NCI-H2171 (cell line): ENCODE results near the gene UBE3C.

Source experiments
- DNase-seq: peaks from one replicate; lab custom pipeline; 2025; lab: John Stamatoyannopoulos, UW

UBE3C gene

DNA sequence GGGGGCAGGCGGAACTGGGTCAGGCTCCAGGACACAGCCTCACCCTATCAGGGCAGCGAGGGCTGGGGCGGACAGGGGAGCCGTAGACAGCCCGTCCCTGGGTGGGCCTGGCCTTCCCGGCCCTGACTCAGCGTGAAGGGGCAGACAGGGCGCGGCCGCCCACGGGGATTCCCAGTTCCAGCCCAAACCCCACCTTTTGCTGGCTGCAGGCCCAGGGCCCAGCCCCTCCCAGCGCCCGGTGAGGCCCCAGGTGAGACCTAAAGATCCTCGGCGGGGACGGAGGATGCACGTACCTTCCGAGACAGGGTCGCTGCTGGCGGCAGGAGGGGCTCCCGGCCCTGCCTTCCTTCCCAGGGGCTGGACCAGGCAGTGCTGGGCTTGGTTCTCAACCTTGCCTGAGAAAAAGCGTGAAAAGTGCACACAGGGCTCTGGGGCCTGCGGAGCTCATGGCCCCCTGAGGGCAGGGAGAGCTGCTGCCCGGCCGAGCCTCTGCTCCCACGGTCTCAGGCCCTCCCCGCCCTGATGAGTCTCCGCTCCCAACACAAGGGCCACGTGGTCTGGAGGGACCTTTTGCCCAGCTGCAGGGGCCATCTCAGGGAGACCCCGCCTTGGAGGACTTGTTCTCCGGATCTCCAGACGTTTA lies 154.2 kb downstream of the UBE3C start:
- no peak for DNase-seq

GRCh38 chr7:157293413-157293788 lies 154.7 kb downstream of the UBE3C start:
- DNase-seq = no peak

GRCh38 chr7:157294773-157295172 lies 156.0 kb downstream of the UBE3C start:
- no peak for DNase-seq

DNA sequence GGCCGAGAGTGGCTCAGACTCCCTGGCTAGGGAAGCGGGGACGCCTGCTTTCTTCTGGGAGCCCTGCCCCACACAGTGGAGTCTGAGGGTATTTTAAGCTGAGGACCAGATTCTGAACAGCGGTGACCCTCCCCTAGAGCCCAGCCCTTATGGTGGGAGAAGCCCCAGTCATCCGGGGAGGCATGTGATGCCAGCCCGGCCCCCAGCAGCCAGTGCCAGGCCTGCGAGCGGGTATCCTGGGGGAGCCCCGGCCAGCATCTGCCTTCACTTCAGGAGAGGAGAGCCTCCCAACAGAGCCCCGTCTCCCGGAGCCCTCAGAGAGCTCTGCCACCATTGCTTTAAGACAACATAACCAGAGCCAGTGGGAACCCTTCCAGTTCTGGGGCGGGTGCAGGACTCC lies 156.6 kb downstream of the UBE3C start:
- no peak for DNase-seq

DNA sequence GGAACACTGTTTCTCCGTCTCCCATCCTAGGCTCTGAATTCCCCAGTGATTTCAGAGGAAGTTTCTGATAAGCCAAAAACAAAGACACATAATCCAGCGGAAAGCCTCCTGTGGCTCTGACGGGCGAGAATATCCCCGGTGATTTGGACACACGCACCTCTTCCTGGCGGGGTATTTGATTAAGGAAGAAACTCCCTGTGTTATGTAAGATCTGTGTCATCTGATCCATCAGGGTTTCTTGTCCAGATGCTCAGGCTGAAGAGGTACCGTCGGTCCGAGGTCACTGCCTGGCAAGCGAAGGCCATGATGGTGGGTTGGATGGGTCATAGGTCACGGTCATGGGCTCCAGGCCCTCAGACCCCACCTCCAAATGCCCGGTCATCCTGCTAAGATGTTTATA lies 158.5 kb downstream of the UBE3C start:
- no peak for DNase-seq

DNA sequence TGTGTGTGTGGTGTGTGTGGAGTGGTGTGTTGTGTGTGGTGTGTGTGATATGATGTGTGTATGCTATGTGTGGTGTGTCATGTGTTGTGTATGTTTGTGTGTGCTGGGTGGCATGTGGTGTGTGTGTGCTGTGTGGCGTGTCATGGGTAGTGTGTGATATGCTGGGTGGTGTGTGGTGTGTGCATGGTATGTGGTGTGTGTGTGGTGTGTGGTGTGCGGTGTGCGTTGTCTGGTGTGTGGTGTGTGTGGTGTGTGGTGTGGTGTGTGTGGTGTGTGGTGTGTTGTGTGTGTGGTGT lies 160.5 kb downstream of the UBE3C start:
- DNase-seq = no peak

- DNase-seq = no peak
These were observed 161.1 kb downstream of the UBE3C start for GRCh38 chr7:157299613-157300368.

GRCh38 chr7:157300369-157300825 lies 161.7 kb downstream of the UBE3C start:
- DNase-seq = no peak

- DNase-seq = no peak
These were observed 162.9 kb downstream of the UBE3C start for GRCh38 chr7:157301610-157302120.

DNA sequence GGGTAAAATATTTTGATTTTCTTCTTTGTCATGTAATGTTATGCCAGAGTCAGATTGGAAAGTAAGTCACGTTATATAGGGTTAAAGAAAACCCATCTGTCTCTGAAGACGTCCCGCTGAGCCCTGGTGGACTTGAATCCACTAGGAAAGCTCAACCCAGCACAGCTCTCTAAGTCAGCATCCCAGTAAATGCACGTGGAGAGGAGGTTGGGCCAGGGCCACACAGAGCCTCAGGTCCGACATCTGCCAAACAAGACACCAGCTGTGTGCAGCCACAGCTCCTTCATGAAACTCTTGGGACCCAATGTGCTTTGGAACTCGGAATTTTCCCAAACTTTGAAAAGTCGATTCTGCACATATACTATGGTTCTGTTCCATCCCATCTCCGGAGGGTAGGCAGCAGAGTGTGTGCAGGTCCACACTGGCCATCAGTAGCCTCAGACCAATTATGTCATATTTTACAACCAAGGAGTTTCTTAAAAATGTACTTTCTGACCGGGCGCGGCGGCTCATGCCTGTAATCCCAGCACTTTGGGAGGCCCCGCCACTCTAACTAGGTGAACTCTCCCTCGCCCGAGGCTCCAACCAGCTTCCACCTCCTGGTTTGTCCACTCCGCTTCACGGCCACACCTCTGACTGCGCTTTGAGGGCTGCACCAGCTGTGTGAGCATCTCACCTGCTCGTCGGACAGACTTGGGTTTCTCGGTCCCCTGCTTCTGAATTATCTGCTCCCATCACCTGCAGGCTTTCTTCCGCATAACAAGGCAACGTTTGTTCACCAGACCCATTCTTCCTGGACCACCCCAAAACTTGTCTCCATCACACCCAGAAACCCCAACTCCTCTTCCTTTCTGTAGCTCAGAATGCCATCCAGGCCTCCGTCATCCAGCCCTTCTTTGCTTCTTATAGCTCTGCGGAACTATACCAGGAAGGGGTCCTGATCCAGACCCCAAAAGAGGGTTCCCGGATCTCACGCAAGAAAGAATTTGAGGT lies 168.4 kb downstream of the UBE3C start:
- DNase-seq = no peak

DNA sequence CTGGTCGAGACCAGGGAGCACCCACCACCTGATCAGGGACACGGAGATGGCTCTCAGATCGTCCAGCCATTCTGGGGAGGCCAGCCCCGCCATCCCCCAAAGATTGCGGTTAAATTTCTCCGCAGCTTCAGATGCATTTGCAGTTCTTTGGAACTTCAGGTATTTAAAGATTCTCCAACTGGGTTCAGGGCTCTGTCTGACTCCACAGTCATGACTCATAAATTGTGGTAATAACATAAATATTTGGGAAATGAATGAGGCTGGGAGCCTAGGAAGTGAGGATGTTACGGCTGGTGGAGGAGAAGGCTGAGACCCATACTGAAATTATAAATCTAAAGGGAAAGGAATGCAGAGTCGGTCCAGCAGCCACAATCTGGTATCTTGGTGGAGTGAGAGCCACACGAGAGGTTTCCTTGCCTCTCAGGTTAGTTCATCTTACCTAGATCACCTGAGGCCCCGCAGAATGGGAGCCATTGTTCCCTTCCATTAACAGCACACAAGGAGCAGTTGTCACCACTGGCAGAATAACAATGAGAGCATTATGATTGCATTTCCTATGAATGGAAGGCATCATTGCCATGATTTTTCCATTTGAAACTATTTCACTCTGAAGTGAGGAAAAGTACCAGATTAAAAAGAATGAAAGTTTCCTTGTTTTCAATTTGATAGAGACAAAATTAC lies 171.4 kb downstream of the UBE3C start:
- no peak for DNase-seq

- DNase-seq = no peak
These were observed 172.0 kb downstream of the UBE3C start for GRCh38 chr7:157310676-157311185.

DNA sequence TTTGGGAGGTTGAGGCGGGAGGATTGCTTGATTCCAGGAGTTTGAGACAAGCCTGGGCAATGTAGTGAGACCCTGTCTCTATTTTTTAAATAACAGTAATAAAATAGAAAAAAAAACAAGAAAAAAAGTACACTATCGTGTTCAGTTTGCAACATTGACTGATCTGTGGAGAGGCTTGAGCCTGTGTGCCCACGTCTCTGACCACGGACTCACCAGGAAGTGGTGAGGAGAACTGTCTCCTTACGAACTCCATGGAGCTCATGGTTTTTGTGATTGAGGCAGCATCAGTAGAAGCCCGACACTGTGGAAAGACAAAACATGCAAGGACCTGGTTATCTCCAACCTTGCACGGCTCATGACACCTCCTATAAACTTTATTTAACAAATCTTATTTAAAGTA lies 174.2 kb downstream of the UBE3C start:
- no peak for DNase-seq

DNA sequence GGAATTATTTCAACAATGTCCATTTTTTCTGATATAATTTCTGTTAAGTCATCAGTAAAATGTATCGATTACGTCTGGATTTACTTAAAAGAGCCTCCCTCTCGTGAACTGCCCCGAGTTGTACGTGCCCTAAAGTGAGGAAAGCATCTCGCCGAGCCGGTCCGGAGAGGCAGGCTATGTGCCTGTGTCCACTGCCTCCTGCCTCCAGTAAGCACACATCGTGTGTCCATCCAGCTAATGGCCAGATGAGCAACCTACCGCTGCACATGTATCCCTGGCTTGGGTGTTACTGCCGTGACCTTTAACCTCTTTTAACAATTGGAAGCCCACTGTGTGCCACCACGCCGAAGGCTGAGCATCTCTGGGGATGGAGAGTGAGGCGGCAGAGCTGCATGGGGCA lies 174.9 kb downstream of the UBE3C start:
- DNase-seq = no peak

DNA sequence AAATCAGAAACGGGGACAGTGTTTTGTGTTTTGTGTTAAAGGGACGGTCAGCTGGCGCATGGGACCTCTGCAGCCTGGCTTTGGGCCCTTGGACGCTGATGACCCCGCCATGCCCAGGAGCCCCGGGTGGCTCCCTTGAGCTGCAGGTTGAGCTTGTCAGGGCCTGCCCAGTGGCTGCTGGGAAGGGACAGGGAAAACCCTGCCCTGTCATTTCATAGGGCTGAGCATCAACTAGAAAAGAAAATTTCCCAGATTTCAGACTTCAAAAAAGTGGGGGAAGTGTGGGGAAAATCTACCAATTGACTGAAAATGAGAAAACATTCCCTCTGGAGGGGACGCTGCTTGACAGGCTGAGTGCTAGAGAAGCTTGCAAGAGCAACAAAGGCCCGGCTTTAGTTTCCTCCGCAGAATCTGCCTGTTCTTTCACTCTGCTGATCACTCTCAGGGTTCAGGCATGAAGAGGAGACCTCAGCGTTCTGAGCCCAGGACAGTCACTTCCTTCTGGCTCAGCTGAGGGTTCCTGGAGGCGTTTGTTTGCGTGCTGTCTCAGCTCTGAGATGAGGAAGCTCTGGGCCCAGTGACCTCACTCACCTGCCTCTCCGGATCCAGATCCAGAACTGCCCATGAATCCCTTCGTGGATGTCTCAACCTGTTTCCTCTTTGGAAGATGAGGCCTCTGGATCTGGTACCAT lies 179.4 kb downstream of the UBE3C start:
- DNase-seq = no peak
